ENCODE results near the gene FAM9C.
"Not testable (repeated sequence)": the region's sequence is repeated elsewhere in the genome, so short reads cannot be mapped to it uniquely, and the experiment has no call there.

Gene FAM9C

DNA sequence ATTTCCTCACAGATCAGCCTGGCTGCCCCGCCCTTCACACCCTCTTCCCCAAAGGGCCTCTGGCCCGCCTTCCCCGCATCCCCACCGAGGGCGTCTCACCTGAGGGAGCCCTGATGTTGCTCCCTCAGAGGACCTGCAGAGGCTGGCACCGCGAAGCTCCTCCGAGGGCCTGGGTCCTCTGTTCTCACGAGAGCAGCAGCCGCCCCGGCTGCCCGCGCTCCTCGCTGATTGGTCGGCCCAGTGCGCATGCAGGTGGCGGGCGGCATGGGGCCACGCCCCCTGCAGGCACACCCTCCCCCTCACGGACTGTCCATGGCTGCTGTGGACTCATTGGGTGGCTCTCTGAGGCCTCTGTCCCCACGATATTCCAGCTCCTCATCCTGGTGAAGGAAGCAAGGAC lies at the start of gene FAM9C:
TSS of gene FAM9C (minus strand) at position 180 of the 400 bp plus-strand sequence. CDS start 831 bp downstream, outside the sequence.
- DNase-seq, result no peak

DNA sequence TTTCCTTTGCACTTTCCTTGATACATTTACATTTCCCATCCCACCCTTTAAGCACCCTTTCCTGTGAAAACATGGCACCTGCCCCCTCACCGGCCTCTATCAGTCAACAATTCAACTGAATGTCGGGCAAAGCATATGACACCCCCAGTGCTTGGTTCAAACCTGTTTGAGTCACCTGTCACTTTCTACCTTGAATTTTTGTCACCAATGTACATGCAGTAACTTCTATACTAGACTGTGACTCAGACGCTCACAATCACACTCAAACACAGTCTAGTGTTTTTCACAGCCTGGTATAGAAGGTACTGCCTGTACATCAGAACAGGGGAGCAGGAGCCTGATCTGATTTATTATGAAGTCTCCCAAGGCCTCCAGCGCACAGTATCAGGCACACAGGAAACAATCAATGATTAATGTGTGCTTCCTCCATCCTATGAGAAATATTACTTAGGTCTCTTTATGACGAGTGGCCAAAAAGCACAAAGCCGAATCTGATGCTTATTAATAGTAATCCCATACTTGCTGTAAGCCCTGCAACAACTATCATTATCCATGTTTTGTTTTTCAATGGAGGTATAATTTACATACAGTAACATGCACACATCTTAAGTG lies 49.2 kb upstream of the FAM9C start:
- no peak for DNase-seq

DNA sequence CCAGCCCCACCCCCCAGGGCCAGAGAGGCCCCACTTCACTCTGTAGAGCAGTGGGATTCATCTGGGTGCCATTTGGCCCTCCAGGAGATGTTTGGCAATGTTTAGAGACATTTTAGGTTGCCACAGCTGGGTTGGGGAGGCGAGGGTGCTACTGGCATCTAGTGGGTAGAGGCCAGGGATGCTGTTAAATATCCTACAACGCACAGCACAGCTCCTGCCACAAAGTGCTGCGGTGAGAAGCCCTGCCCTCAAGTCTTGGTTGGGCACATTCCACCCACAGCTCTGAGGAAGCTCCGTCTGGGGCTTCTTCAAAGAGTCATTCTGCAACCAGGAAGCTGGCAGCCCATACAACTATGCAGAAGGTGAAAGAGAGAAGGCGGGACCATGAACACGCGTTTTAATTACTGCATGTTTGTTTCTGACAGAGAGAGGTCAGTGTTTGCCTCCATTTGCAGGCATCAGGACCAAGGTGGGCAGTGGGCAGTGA lies 48.1 kb upstream of the FAM9C start:
- DNase-seq, result no peak

DNA sequence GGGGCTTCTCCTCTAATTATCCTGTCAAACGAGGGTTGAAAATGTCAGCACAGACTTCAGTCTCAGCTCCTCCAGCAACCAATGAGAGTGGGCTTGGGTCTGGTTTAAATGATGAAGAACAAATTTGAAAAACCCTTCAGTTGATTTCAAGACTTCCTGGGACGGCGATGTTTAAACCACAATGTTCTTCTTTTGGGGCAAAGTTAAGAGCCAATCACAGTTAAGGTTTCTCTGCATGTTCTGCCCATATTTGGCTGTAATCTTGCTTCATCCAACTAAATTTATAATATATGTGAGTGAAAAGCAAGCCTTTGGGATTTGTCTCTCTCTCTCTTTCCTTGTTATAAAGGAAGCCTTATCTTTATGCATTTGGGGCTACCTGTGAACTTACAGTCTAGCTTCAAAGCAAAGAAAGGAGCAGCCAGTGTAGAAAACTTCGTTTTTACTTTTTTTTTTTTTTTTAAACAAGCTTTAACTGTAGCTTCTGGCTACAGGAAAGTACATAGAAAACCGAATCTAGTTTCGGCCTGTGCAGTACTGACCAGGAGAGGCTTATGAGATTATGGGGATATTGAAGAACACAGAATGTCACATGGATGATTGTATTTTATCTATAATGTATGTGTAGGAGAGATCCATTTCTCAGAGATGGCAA lies 46.8 kb upstream of the FAM9C start:
- DNase-seq, result no peak

DNA sequence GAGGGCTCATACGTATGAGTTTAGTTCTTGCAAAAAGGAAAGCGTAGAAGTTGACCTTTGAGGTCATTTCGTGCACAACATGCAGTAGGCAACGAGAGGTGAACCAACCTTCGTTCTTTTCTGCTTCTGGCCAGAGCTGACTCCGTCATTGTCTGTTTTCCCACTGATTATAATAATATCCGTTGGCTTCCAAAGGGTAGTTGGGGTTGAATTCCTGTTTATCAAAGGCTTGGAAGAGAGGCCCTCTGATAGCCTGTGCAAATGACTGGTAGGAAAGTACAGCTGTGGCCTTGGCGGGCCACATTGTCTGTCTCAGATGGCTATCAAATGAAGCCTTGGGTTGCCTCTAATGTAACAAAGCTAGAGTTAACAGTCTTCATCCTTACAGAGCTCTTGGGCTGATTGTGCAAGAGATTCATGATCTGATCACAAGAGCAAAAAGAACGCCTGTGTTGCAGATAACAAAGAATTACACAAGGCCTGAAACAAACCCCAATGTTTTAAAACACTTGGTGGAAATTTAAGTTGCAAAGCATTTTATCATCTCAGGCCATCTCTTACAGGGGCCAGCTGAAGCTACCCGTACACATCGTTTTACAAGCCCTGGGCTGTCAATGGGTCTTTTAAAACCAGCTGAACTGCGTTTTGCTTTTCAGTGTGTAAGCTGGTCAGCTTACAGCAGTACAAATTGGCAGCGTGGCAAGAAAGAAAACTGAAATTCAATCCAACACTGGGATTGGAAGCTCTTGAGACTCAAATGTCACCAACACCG lies 46.1 kb upstream of the FAM9C start:
- DNase-seq, result no peak

DNA sequence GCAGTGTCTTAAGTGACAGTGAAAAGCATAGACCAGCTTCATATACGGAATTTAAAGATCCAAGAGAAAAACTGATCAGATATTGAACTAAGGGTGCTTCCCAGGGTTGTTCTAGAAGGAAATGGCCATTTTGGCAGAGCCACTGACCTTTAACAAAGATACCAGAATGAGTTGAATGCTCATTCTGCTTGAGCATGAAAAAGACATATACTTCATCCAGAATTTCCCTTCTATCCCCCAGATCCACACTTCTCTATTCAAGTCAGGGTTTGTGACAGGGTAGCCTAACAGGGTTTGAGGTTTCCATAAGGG lies 45.6 kb upstream of the FAM9C start:
- DNase-seq, result no peak

DNA sequence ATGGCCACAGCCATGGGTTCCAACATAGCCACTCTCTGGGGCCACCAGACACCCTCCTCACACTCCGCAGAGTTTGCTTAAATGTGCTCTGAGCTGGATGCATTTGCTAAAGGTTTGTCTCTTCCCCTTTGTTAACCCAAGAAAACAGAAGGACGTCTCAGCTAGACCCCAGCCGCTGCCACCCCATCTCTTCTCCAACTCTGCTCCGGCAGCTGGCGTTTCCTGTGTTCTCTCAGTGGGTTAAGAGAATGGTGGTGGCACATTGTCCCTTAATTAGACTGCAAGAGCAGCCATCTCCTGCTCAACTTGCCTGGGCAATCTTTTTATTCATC lies 43.7 kb upstream of the FAM9C start:
- no peak for DNase-seq

DNA sequence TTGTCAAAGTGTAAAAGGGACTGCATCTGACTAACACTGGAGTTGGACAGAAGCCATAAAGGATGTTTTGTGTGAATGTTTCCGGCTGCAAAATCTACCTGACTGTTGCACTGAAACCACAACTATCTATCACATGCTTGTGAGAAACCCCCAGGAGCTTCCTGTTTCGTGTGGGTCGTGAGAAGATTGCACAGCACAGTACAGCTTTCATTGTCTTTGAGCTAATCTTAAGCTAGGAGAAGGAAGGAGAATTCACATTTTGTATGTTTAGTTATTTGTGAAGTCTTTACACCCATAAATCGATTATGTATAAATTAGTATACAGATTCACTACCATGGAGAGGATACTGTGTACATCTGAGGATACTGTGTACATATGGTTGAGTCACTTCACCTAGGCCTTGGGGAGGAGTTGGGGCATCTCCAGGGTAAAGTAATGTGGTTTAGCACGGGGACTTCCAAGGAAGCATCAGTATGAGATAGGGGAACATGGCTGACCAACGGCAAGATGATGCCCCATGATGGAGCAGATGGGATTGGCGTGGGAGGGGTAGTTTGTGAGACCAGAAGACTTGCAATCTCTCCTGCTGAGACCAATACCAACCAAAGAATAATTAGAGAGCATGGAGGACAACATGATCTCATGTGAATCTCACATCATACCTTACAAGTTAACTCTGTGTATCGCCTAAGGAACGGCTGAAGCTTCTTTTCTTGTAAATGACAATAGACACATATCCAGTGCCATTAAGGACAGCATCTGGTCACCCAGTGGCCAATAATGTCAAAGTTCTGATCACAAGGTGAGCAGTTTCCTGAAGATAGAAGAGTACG lies 43.1 kb upstream of the FAM9C start:
- DNase-seq, result no peak

DNA sequence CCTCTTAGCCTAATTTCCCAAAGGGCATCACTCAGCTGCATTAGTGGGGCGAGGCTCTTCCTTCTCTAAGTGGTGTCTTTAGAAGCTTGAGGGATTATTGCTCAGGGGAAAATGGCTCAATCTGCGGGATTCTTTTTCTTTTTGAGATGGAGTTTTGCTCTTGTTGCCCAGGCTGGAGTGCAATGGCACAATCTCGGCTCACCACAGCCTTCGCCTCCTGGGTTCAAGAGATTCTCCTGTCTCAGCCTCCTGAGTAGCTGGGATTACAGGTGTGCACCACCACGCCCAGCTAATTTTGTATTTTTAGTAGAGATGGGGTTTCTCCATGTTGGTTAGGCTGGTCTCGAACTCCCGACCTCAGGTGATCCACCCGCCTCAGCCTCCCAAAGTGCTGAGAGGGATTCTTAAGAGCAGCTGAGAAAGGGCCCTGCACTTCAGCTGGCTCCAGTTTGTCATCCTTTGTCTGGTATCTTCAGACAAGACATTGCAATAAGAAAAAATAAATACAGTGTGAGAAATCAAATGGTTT lies 42.4 kb upstream of the FAM9C start:
- DNase-seq, result not testable (repeated sequence)

DNA sequence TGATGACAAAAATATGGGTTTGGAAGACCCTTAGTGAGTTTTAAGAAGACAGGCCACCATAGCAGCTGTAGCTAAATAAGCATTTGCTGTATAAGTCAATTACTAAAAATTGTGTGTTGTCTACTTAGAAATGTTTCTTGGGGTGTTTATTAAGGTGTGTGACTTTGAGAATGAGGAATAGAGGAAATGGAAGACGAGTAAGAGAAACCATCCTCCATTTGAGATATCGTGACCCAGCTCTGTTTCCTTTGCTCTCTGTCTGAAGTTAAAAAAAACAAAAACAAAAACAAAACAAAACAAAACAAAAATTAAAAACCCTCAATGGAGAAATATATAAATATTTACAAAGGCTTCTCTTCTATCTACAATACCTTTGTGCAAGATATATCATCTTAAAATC lies 41.7 kb upstream of the FAM9C start:
- DNase-seq, result no peak

DNA sequence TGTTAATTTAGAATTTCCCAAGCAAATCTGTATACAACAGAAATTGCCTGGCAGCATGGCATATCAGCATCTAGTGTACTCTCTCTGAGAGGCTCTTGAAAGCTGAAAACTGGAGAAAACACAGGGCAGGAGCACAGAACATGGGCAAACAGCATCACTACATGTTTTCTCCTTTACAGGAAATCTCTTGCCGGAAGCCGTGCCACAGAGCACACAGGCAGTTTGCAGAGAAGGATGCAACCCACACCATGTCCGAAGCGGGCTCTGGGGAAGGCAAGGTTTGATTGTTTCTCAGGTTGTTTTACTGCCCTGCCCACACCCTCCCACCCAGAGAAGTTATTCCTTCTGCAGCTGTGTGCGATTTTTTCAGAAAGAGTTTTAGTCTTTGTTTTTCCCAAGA lies 41.1 kb upstream of the FAM9C start:
- DNase-seq, result no peak

DNA sequence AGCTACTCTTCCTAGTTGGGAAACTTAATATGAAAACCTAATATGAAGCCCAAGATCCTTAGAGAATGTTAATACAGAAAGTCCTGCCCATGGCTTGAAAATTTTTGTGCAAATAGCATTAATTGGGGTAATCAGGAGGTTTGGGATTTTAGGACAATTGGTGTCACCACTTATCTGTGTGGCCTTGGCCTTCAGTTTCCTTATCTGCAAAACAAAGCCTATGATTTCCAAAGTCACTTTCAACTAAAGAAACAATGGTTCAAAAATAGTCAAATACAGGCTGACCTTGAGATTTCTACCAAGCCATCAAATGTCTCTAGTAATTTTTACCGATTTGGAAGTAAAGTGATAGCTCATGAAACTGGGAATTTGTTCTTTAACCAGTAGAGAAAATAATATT lies 40.2 kb upstream of the FAM9C start:
- no peak for DNase-seq

DNA sequence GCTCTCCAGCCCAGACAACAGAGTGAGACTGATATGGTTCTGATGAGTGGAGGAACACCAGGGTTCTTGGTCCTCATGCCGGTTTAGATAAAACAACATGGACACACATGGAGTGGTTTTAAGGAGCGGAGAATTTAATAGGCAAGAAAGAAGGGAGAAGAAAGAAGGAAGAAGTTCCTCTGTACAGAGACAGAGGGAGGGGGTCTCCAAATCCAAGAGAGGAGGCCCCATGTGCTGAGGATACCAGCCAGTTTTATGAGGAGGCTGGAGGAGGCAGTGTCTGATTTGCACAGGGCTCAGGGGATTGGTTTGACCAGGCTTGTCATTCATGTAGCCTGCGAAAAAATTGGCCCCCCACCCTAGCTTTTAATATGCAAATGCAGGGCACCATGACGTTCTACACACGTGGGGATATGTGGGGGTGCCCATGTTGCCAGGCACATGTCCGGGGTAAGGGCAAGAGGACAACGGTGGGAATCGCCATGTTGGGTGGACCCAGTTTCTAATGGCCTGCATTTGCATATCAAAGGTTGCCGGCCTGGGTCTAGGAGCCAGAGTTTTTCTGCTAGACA lies 39.4 kb upstream of the FAM9C start:
- not testable (repeated sequence) for DNase-seq

DNA sequence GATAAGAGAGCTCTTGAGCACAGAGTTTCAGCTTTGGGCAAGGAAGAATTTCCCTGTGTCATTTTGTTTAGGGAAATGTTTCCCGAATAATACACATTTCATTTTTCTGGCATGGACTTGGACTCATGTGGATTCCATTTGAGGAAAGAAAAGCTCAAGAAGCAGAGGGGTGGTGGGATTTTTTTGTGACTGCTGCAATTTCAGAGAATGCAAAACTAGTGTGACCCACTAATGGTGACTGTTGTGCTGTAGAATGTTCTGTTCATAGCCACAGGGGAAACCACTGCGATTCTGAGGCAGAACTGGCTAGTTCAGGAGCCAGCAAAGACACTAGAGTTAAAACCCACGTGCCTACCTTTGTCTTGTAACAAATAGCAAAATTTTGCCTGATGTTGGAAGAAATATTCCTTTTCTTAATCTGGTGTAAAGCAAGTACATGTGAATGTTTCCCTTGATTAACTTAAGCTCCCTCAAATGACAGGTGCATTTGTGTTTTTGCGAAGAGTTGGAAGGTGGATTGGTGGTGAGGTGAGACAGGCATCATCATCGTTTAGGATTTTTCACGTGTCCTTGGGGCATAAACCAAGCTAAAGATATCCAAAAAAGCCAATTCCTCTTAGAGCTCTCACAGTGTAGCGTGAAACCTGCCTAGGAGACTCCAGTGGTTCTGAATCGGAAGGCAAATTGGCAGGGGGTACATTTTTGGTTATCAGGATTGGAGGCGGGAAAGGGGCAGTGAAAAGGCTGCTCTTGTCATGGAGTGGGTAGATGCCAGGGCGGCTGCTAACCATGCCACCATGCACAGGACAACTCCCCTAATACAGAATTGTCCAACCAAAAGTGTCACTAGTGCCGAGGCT lies 38.0 kb upstream of the FAM9C start:
- DNase-seq, result no peak

DNA sequence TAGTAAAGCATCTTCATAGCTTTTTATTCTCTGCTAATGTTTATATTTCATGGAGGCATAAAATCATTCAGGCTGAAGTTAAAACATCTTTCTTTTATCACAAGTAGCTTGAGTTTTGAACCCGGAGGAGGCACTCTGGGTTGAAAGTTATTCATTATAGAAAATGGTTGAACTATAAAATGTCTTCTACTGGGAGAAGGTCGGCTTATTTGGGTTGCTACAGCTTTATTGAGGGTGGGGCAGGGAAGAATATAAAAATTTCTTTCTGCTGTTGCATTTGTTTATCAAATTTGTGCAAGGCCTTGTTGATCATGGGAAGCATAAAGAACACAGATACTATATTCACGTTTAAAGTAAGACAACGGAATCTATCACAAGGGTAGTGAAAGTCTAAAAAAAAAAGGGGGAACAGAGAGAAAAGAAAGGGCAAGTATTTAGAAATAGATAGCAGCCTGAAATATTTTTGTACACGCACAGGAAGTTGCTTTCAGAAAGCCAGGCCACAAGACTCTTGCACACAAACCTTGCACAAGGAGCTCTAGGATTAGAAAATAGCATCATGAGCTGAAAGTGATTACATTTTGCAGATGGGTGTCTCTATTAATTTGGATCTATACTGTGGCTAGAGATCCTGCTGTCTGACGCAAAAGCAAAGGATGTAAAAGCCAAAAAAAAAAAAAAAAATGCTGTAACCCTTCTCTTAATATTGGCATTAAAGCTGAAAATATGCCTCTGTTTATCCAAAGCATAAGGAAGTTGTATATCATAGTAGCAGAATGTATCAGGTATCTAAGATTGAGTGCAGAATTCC lies 37.2 kb upstream of the FAM9C start:
- DNase-seq, result no peak

DNA sequence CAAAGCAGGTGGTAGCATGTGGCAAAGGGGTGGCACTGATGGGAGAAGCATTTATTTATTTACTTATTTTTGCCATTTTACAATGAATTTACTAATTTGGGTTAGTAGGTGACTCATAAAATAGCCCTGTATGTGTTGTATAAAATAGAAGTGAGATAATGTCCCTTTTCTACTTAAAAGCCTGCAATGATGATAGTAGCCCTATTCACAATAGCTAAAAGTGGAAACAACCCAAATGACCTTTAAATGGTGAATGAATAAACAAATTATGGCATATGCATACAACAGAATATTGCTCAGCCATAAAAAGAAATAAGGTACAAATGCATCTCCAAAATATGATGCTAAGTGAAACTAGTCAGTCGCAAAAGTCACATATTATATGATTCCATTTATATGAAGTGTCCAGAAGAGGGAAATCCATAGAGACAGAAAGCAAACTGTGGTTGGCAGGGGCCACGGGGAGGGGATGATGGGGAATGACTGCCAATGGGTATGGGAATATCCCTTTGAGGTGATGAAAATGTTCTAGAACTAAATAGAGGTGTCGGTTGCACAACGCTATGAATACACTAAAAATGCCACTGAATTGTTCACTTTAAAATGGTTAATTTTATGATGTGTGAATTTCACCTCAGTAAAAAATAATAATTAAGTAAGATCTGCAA lies 35.8 kb upstream of the FAM9C start:
- DNase-seq, result no peak

DNA sequence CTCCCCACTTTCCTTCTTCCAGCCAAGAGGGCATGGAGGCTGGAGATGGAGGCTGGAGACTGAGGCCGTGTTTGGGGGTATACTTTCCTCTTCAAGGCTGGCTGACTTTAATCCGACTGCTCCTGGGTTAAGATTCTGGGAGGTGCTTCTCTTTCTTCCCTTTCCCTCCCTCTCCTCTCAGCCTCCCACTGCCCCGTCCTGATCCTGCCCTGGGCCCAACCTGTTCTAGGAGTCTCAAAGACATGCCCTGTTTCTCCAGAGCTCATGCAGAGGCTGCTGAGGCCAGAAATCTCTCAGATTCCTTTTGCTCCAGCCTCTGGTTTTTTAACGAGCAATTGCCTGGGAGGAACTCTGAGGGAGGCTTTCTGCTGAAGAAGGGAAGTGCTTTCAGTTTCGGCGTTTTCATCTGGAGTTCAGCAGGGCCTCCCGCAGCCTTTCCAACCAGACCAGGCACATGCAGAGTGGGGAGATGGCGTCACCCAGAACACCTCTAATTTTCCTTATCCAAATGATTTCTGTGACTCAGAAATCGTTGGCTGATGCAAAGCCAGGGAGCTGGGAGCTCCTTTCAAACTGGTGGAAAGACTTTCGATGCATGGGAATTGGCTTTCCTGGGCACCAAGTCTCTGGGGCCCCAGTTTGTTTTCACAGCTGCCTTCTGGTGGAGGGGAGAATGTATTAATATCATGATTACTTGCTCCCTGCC lies 34.5 kb upstream of the FAM9C start:
- DNase-seq, result no peak

DNA sequence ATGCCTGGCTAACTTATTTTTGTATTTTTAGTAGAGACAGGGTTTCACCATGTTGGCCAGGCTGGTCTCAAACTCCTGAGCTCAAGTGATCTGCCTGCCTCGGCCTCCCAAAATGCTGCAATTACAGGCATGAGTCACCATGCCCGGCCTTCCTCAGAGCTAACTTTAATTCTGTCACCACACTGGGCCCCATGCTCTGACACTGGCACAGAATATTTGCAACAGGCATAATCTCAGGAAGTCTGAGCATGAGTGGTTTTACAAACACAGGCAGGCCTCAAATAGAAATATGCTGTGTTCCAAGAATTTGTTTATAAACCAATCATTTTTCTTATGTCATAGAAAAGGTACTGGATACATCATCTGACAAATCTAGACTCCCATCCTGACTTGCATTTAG lies 32.7 kb upstream of the FAM9C start:
- no peak for DNase-seq

DNA sequence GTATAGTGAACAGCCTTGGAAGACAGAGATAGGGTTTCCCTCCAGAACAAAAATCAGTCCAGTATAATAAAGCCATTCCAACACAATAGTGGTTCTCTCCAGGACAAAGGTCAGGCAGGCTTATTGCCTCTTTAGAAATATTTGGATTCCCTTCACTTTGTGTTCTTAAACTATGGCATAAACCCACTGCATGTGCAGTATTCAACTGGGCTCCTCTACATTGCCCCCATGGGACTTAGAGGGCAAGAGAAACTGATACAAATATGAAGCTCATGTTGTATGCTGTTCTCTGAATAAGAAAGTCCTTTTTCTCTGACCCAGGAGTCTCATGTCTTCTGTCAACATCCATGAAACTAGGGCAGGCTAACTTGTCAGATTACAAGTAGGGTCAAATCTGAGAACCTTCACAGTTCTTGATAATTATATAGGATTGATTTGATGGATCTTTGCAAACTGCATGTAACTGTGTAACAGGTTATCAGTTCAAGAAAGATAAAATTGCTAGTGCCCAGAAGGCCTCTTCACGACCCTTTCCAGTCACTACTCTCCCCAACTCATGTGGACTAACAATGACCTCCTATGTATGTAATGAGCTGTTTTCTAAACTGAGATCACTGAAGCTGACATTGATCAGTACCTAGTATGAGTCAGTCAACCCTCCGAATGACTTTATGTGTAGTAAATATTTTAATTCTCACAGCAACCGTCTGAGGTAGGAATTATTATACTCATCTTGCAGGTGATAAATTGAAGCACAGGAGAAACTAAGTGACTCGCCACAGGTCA lies 31.9 kb upstream of the FAM9C start:
- no peak for DNase-seq

Measured in cortex of kidney (tissue), 1 donor.